ENCODE data around the gene MBD1.
A peak's percentile ranks its signal among the peaks of the same experiment; 100 is the strongest.
"Not testable (repeated sequence)": the region's sequence is repeated elsewhere in the genome, so short reads cannot be mapped to it uniquely, and the experiment has no call there.

Gene MBD1

DNA sequence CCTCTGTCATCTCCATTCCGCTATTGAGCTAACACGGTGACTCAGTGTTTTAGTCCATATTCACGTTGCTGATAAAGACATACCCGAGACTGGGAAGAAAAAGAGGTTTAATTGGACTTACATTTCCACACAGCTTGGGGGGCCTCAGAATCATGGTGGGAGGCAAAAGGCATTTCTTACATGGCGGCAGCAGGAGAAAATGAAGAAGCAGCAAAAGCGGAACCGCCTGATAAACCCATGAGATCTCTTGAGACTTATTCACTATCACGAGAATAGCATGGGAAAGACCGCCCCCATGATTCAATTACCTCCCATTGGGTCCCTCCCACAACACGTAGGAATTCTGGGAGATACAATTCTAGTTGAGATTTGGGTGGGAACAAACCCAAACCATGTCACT, 28.8 kb upstream of the MBD1 start:
- Histone ChIP-seq H3K4me3 (ENCODE audit: insufficient read depth, low read length, poor library complexity, severe bottlenecking) (no peak overlapping the region), H3K36me3 (ENCODE audit: low read length) (0 out of 2 replicates have a peak, but pooled peaks cover 5% of the 10 kb centered on the region), H3K9me3 (ENCODE audit: insufficient read depth, low read length) (no peaks in the 10 kb centered on the region; the same call in 1 of the 2 replicates), H3K79me2 (ENCODE audit: insufficient read depth, low read length) (no peaks in the 10 kb centered on the region), H3F3A (ENCODE audit: insufficient read depth) (peaks cover 23% of the 10 kb centered on the region), H3K27me3 (ENCODE audit: low read length) (0 out of 2 replicates have a peak, but pooled peaks cover 4% of the 10 kb centered on the region), H3K9me2 (replicated peaks; ENCODE audit: insufficient read depth, low read length) (no peaks in the 10 kb centered on the region), H2AFZ (ENCODE audit: low read depth, low read length, severe bottlenecking) (no peak overlapping the region), H3K27ac (ENCODE audit: low read depth, low read length) (no peak overlapping the region), H4K20me1 (ENCODE audit: low read depth, low read length) (no peaks in the 10 kb centered on the region), H3K9ac (ENCODE audit: low read length) (no peak overlapping the region), H3K4me2 (ENCODE audit: low read depth, low read length, poor library complexity, severe bottlenecking) (no peak overlapping the region)
- TF ChIP-seq EZH2phosphoT487 (conservative IDR thresholded peaks at IDR 0.05; ENCODE audit: low read length): no peak
- TF ChIP-seq, protein P1, sequence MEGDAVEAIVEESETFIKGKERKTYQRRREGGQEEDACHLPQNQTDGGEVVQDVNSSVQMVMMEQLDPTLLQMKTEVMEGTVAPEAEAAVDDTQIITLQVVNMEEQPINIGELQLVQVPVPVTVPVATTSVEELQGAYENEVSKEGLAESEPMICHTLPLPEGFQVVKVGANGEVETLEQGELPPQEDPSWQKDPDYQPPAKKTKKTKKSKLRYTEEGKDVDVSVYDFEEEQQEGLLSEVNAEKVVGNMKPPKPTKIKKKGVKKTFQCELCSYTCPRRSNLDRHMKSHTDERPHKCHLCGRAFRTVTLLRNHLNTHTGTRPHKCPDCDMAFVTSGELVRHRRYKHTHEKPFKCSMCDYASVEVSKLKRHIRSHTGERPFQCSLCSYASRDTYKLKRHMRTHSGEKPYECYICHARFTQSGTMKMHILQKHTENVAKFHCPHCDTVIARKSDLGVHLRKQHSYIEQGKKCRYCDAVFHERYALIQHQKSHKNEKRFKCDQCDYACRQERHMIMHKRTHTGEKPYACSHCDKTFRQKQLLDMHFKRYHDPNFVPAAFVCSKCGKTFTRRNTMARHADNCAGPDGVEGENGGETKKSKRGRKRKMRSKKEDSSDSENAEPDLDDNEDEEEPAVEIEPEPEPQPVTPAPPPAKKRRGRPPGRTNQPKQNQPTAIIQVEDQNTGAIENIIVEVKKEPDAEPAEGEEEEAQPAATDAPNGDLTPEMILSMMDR (IDR thresholded peaks at IDR 0.05; ENCODE audit: insufficient read depth, low read length, poor library complexity, severe bottlenecking): no peak

DNA sequence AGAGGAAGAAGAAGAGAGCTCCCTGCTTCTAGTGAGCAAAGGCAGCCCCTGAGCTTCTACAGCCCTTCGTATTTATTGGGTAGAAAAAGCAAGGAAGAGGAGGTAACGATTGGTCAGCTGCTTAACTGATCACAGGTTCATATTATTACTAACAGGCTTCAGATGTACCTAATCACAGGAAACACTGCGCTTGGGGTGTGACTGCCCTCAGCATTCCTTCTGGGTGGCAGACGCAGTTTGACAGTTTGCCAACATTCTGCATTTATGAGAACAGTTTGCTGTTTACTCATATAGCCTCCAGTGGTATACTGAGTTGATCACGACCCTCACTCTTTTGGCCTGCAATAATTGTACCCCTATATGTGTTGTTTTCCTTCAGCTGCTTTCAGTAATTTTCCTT, 27.5 kb upstream of the MBD1 start:
- H3K4me3 ChIP-seq (ENCODE audit: insufficient read depth, low read length, poor library complexity, severe bottlenecking); H3K36me3 ChIP-seq (ENCODE audit: low read length); H3K4me2 ChIP-seq (ENCODE audit: low read depth, low read length, poor library complexity, severe bottlenecking); H3K79me2 ChIP-seq (ENCODE audit: insufficient read depth, low read length); H3K9me2 ChIP-seq (replicated peaks; ENCODE audit: insufficient read depth, low read length); H3K27ac ChIP-seq (ENCODE audit: low read depth, low read length); H4K20me1 ChIP-seq (ENCODE audit: low read depth, low read length); H2AFZ ChIP-seq (ENCODE audit: low read depth, low read length, severe bottlenecking); H3K27me3 ChIP-seq (ENCODE audit: low read length); H3K9me3 ChIP-seq (ENCODE audit: insufficient read depth, low read length); H3K9ac ChIP-seq (ENCODE audit: low read length): not testable (repeated sequence)
- H3F3A ChIP-seq (ENCODE audit: insufficient read depth): peaks cover 15% of the 10 kb centered on the region

DNA sequence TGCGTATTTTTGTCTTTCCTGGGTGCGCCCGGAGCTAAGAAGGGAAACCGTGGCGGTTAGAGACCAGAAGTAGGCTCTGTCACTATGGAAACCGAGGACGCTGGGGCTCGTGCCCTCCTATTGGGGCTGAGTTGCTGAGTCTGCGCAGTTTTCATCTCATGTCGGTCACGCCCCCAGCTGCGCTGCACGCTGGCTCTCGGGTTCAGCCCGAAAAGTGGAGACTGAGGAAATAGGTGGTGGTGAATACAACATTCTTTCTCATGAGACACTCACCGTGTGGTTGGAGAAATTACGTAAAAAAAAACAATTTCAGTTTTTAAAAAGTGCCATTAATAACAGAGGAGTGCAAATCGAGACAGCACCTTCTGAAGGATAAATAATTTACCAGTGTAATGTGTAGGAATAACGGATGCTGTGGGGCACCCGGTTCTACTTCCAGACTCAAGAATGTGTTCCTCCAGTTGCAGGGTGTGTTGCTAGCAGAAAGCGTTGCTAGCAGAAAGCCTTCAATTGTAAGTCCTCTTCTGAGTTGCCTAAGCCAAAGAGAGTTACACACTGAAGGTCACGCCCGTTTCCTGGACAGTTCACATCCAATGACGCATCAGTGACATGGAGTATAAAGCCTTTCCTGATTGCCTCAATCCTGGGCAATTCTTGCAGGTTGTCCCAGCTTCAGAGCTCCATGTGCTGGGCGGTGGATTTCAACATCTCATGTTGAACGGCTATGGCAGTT, 26.6 kb upstream of the MBD1 start:
- peak overlapping the region; percentile 30; the same call in 1 of the 2 replicates for H3K27ac ChIP-seq (ENCODE audit: low read depth, low read length)
- H3K36me3 ChIP-seq (ENCODE audit: low read length): 0 out of 2 replicates have a peak, but pooled peaks cover 7% of the 10 kb centered on the region
- peak overlapping the region; percentile 44 for H3K9ac ChIP-seq (ENCODE audit: low read length)
- H3K79me2 ChIP-seq (ENCODE audit: insufficient read depth, low read length): no peaks in the 10 kb centered on the region
- H2AFZ ChIP-seq (ENCODE audit: low read depth, low read length, severe bottlenecking): peak overlapping the region; percentile 65
- H4K20me1 ChIP-seq (ENCODE audit: low read depth, low read length): no peaks in the 10 kb centered on the region
- H3K9me2 ChIP-seq (replicated peaks; ENCODE audit: insufficient read depth, low read length): no peaks in the 10 kb centered on the region
- peaks cover 9% of the 10 kb centered on the region for H3F3A ChIP-seq (ENCODE audit: insufficient read depth)
- H3K4me3 ChIP-seq (ENCODE audit: insufficient read depth, low read length, poor library complexity, severe bottlenecking): peak overlapping the region; percentile 40
- H3K9me3 ChIP-seq (ENCODE audit: insufficient read depth, low read length): no peaks in the 10 kb centered on the region; the same call in 1 of the 2 replicates
- TF ChIP-seq, protein P1 (IDR thresholded peaks at IDR 0.05; ENCODE audit: insufficient read depth, low read length, poor library complexity, severe bottlenecking): no peak
- no peak for TF ChIP-seq EZH2phosphoT487 (conservative IDR thresholded peaks at IDR 0.05; ENCODE audit: low read length)
- peak overlapping the region; percentile 64 for H3K4me2 ChIP-seq (ENCODE audit: low read depth, low read length, poor library complexity, severe bottlenecking)
- H3K27me3 ChIP-seq (ENCODE audit: low read length): 0 out of 2 replicates have a peak, but pooled peaks cover 5% of the 10 kb centered on the region

DNA sequence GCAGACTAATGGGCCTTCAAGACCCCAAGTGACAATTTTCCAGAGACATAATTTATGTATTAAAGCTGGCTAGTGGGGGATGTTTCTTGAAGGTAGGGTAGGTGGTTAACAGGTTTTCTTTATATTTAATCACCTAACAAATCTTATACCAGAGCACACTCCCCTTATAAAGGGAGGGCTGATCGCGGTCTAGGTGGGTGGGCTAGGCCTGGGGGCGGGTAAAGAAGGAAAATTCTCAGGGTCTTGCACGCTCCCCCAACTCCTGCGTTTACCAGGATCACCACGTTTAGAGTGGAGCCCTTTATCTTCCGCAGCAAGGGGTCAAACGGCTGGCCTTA, 26.0 kb upstream of the MBD1 start:
- no peaks in the 10 kb centered on the region for H3K9me2 ChIP-seq (replicated peaks; ENCODE audit: insufficient read depth, low read length)
- H3K27me3 ChIP-seq (ENCODE audit: low read length): 0 out of 2 replicates have a peak, but pooled peaks cover 5% of the 10 kb centered on the region
- H3K9ac ChIP-seq (ENCODE audit: low read length): peak overlapping the region; percentile 44
- no peaks in the 10 kb centered on the region for H4K20me1 ChIP-seq (ENCODE audit: low read depth, low read length)
- H3K79me2 ChIP-seq (ENCODE audit: insufficient read depth, low read length): no peaks in the 10 kb centered on the region
- H3F3A ChIP-seq (ENCODE audit: insufficient read depth): peaks cover 3% of the 10 kb centered on the region
- peak overlapping the region; percentile 64 for H3K4me2 ChIP-seq (ENCODE audit: low read depth, low read length, poor library complexity, severe bottlenecking)
- 0 out of 2 replicates have a peak, but pooled peaks cover 7% of the 10 kb centered on the region for H3K36me3 ChIP-seq (ENCODE audit: low read length)
- peak overlapping the region; percentile 65 for H2AFZ ChIP-seq (ENCODE audit: low read depth, low read length, severe bottlenecking)
- H3K4me3 ChIP-seq (ENCODE audit: insufficient read depth, low read length, poor library complexity, severe bottlenecking): peak overlapping the region; percentile 40
- no peaks in the 10 kb centered on the region; the same call in 1 of the 2 replicates for H3K9me3 ChIP-seq (ENCODE audit: insufficient read depth, low read length)
- TF ChIP-seq EZH2phosphoT487 (conservative IDR thresholded peaks at IDR 0.05; ENCODE audit: low read length): no peak
- TF ChIP-seq, protein P1 (IDR thresholded peaks at IDR 0.05; ENCODE audit: insufficient read depth, low read length, poor library complexity, severe bottlenecking): no peak
- H3K27ac ChIP-seq (ENCODE audit: low read depth, low read length): peak overlapping the region; percentile 30; the same call in 1 of the 2 replicates
